Panc1 (cell line): ENCODE measurements around the gene ZSCAN20. TPM values are rescaled to one million over a fixed set of nuclear protein-coding genes. Genes with fewer than 3 reads are reported as not detected.

Source experiments
- ATAC-seq: fragments of 200-7000 bp; cut with Tn5 transposase; 2 replicates; pipeline ENCODE4 v1.9.1; 2020; ENCODE audit warnings: mild to moderate bottlenecking, moderate library complexity
- BruUV-seq: library from RNA; stranded (reverse); fragments of 400-500 nt; replicated peaks from 2 replicates; lab custom pipeline; 2021; lab: Mats Ljungman, UMichigan
- CTCF ChIA-PET: fragments of 300-600 bp; sonication (Branson Sonifier 250); formaldehyde crosslinking; loops from one replicate; lab custom pipeline; 2022; ENCODE audit warnings: antibody characterized with exemption; lab: Charles Lee
- POLR2A ChIA-PET: fragments of 300-600 bp; sonication (Branson Sonifier 250); formaldehyde crosslinking; loops from one replicate; lab custom pipeline; 2022; ENCODE audit warnings: antibody characterized with exemption; lab: Charles Lee
- DNase-seq: peaks from one replicate; pipeline ENCODE4 v3.0.0-alpha.2; 2010; ENCODE audit warnings: low read depth, low spot score
- H3K27ac ChIP-seq: 2 replicates; pipeline ENCODE4 v1.5.1; 2011; ENCODE audit warnings: mild to moderate bottlenecking, low read length, inconsistent platforms
- H3K27me3 ChIP-seq: fragments of 200-500 bp; sonication (Bioruptor generic); 2 replicates; pipeline ENCODE4 v1.6.0; 2014; ENCODE audit warnings: low read length, inconsistent platforms; ENCODE audit not compliant: control insufficient read depth, insufficient read depth
- H3K36me3 ChIP-seq: fragments of 200-500 bp; sonication (Bioruptor generic); 2 replicates; pipeline ENCODE4 v1.5.1; 2014; ENCODE audit warnings: inconsistent platforms, mild to moderate bottlenecking, low read length, moderate library complexity; ENCODE audit not compliant: control insufficient read depth, insufficient read depth
- H3K4me1 ChIP-seq: 2 replicates; pipeline ENCODE4 v1.5.1; 2011; ENCODE audit warnings: inconsistent platforms, mild to moderate bottlenecking, low read length, moderate library complexity; ENCODE audit not compliant: control insufficient read depth, insufficient read depth
- H3K4me3 ChIP-seq, 2 experiments: 2 replicates each; pipeline ENCODE4 v1.5.1; 2011 to 2012; ENCODE audit warnings: low read depth in 2 of 2, low read length in 2 of 2, mild to moderate bottlenecking in 2 of 2, inconsistent platforms in 1 of 2, moderate library complexity in 1 of 2
- H3K9me3 ChIP-seq: fragments of 200-500 bp; sonication (Bioruptor generic); 2 replicates; pipeline ENCODE4 v1.5.1; 2014; ENCODE audit warnings: low read depth, mild to moderate bottlenecking, inconsistent platforms, low read length, moderate library complexity; ENCODE audit not compliant: control insufficient read depth, insufficient read depth
- POLR2AphosphoS5 ChIP-seq: IDR thresholded peaks from 2 replicates; pipeline ENCODE4 v1.6.1; 2012; ENCODE audit warnings: mild to moderate bottlenecking, low read depth, low read length, moderate library complexity
- REST ChIP-seq, 2 experiments: IDR thresholded peaks; 2 replicates each; pipeline ENCODE4 v1.6.1; 2011 to 2012; ENCODE audit warnings: low read depth in 2 of 2, control low read depth in 1 of 2, low read length in 1 of 2, mild to moderate bottlenecking in 1 of 2, moderate library complexity in 1 of 2; ENCODE audit not compliant: insufficient read depth in 1 of 2
- SIN3A ChIP-seq: IDR thresholded peaks from 2 replicates; pipeline ENCODE4 v1.6.1; 2012; ENCODE audit warnings: low read depth, mild to moderate bottlenecking, low read length, moderate library complexity, borderline replicate concordance; ENCODE audit not compliant: insufficient read depth
- TCF7L2 ChIP-seq: IDR thresholded peaks from 2 replicates; pipeline ENCODE4 v1.6.1; 2011; ENCODE audit warnings: mild to moderate bottlenecking, low read depth, low read length, inconsistent platforms
- in situ Hi-C: cut with HindIII; loops from 2 replicates; pipeline ENCODE4 v1.10.0; 2016; ENCODE audit warnings: low sequenced_read_pairs, low pct_unique_long_range_greater_than_20kb
- intact Hi-C: fragments of 100-400 bp; cut with micrococcal nuclease; formaldehyde crosslinking; loops from one replicate; pipeline ENCODE4 v1.10.0; 2022; ENCODE audit not compliant: unreplicated experiment
- total RNA-seq: library from RNA; stranded (reverse); gene quantifications from one replicate; pipeline ENCODE4 v1.2.1, GENCODE V29; 2021; ENCODE audit not compliant: unreplicated experiment
- TF ChIP-seq, protein P1 (sequence below): fragments of 450-650 bp; IDR thresholded peaks from 2 replicates; pipeline ENCODE4 v1.5.1; 2017; ENCODE audit warnings: mild to moderate bottlenecking

Gene ZSCAN20
- total RNA-seq, 1 experiment from 2014 or later: 6.9 TPM

- Histone ChIP-seq H3K4me1 (no peaks in the 10 kb centered on the region), H3K27ac (no peak overlapping the region), H3K9me3 (no peaks in the 10 kb centered on the region), H3K27me3 (peaks cover 19% of the 10 kb centered on the region), H3K36me3 (no peaks in the 10 kb centered on the region), H3K4me3 (no peak overlapping the region)
- CTCF ChIA-PET: no interaction called here
- DNase-seq: no peak
- intact Hi-C loops (no loop called here), in situ Hi-C loops (no loop called here)
- BruUV-seq: no TSS peak
- ATAC-seq: no peak
- TF ChIP-seq SIN3A: no peak
- TF ChIP-seq POLR2AphosphoS5: no peak
- no peak for TF ChIP-seq TCF7L2
- TF ChIP-seq REST (IDR thresholded peaks at IDR 0.05; ENCODE audit: insufficient read depth in 1 of 2, low read depth in 2 of 2, low read length in 1 of 2): no peak
- TF ChIP-seq, protein P1, sequence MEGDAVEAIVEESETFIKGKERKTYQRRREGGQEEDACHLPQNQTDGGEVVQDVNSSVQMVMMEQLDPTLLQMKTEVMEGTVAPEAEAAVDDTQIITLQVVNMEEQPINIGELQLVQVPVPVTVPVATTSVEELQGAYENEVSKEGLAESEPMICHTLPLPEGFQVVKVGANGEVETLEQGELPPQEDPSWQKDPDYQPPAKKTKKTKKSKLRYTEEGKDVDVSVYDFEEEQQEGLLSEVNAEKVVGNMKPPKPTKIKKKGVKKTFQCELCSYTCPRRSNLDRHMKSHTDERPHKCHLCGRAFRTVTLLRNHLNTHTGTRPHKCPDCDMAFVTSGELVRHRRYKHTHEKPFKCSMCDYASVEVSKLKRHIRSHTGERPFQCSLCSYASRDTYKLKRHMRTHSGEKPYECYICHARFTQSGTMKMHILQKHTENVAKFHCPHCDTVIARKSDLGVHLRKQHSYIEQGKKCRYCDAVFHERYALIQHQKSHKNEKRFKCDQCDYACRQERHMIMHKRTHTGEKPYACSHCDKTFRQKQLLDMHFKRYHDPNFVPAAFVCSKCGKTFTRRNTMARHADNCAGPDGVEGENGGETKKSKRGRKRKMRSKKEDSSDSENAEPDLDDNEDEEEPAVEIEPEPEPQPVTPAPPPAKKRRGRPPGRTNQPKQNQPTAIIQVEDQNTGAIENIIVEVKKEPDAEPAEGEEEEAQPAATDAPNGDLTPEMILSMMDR: no peak
- POLR2A ChIA-PET: no interaction called here
Observed at GRCh38 chr1:33524586-33524985, 52.1 kb downstream of the ZSCAN20 start.

- DNase-seq: no peak
- TF ChIP-seq SIN3A: no peak
- no peak for TF ChIP-seq POLR2AphosphoS5
- no peak for TF ChIP-seq REST (IDR thresholded peaks at IDR 0.05; ENCODE audit: insufficient read depth in 1 of 2, low read depth in 2 of 2, low read length in 1 of 2)
- in situ Hi-C loops (no loop called here), intact Hi-C loops (no loop called here)
- POLR2A ChIA-PET: no interaction called here
- CTCF ChIA-PET: no interaction called here
- Histone ChIP-seq H3K9me3 (no peaks in the 10 kb centered on the region), H3K4me1 (no peaks in the 10 kb centered on the region), H3K36me3 (no peaks in the 10 kb centered on the region), H3K27me3 (peaks cover 23% of the 10 kb centered on the region), H3K27ac (no peak overlapping the region), H3K4me3 (no peak overlapping the region)
- BruUV-seq: no TSS peak
- no peak for ATAC-seq
Observed at GRCh38 chr1:33527934-33528333, 55.5 kb downstream of the ZSCAN20 start.
